ENCODE measurements around the gene PCID2.

Gene PCID2

GRCh38 chr13:113186061-113186900 is 22.2 kb downstream of the PCID2 start:
- no peak for DNase-seq

DNA sequence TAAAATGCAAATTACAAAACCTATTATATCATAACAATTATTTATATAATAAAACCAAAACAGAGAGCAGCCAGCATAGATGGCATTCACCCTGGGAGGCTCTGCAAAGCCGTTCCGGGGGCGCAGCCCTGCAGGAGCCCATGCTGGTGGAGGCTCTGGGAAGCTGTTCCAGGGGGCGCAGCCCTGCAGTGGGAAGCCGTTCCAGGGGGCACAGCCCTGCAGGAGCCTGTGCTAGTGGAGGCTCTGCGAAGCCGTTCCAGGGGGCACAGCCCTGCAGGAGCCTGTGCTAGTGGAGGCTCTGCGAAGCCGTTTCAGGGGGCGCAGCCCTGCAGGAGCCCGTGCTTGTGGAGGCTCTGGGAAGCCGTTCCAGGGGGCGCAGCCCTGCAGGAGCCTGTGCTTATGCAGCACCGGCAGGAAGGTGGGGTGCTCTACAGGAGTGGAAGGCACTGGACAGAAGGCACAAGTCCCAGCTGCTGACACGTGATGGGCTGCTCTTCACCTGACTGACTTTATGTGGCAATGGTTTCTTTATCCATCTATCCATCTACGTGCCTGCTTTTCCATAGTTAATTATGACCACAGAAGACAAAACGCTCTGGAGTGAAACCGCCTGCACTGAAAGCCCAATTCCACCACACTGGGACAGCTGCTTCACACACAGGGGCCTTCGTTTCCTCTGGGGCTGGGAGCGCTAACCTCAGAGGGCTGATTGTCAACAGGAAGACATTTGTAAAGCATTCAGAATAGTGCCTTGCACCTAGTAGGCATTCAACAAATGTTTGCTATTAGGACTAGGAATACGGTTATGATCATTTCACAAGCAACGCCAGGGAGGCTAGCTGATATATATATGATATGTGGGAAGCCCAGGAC is 23.7 kb downstream of the PCID2 start:
- no peak for DNase-seq

DNA sequence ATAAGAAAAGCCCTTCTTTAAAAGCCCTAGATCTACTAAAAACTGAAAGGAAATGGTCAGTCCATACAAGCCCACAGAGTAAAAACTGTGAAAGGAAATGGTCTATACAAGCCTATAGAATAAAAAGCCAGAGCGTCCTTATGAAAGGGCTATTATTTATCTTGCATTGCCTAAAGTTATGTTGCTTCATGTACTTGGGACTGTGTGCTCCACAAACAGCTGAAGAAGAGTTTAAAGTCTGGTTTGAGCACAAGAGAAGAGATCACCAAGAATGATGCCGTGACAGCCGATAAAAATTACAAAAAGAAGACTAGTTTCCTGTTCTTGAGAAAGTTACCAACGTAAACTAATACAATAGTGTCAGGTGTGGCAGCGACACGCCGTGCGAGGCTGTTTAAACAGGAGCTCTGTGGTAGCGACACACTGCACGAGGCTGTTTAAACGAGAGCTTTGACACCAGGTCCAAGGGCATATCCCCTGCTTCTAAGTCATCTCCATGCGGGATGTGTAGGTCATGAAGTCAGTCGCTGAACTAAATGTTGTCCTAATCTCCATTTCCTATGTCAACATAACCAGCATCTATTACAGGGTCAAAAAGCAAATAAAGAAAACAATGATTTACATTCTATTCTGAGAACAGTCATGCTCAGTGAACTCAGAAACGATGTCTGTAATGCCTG is 24.9 kb downstream of the PCID2 start:
- no peak for DNase-seq

DNA sequence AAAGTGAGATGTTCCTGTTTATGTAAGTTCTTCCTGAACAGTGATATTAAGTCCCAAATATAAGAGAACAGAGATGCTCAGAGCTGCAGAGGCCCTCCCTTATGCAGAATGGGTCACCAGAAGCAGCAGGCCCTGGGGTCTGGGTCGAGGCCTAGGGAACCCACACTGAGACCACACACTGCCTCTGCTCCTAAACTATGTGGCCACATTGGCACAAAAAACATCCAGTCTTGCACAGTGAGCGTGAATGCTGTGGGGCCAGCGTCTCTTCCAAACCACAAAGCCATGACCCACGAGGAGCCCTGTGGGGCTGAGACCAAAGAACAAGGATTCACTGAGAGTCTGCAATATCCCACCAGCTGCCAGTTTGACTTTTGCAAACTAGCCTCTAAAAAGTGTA is 26.4 kb downstream of the PCID2 start:
- DNase-seq = no peak

GRCh38 chr13:113179374-113180230 is 28.9 kb downstream of the PCID2 start:
- no peak for DNase-seq

- DNase-seq = no peak
These were observed 29.6 kb downstream of the PCID2 start for GRCh38 chr13:113178896-113179167.

GRCh38 chr13:113178070-113178895 is 30.2 kb downstream of the PCID2 start:
- no peak for DNase-seq

DNA sequence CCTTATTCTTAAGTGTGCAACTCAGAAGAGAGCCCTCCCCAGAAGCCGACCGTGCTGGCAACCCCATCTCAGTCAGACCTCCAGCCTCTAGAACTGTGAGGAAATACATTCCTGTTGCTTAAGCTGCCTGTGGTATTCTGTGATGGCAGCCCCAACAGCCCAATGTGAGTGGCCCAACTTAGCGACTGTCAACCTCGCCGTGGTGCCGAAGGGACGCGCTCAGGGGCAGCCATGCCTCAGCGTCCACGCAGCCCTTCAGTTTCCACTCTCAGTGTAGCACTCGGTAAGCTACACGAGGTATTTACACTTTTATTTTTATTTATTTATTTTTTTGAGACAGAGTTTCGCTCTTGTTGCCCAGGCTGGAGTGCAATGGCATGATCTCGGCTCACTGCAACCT is 31.6 kb downstream of the PCID2 start:
- DNase-seq = no peak

DNA sequence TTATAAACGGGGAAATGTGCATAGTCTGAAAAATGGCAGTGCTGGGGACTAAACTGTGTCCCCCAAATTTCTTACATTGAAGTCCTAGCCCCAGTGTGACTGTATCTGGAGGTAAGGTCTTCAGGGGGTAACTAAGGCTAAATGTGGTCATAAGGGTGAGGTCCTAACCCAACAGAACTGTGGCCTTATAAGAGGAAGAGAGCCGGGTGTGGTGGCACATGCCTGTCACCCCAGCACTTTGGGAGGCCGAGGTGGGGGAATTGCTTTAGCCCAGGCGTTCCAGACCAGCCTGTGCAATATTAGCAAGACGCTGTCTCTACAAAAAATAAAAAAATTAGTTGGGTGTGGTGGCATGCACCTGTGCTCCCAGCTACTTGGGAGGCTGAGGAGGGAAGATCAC is 32.2 kb downstream of the PCID2 start:
- peak; percentile 60 to 76 for DNase-seq

DNA sequence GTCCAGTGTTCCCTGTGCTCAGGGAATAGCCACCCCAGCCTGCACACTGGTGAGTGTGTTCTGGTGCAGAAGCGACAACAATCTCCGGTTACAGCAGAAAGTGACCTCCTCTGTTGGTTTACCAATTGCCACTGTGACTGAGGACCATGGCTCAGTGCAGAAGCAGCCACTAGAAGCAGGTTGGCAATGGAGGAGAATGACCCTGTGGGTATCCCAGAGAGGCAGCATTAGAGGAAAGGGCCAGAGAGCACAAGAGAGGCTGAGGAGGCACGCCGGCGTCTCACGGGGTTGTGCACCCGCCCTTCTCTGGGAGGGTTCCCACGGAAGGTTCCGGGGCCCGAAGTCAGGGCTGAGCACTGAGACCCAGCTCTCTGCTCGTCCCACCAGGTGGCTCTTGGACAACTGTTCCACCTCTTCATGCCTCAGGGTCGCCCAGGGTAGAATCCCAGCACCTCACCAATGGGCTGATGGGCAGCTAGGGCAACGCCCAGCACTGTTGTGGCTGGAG is 36.0 kb downstream of the PCID2 start:
- no peak for DNase-seq

GRCh38 chr13:113171250-113172125 is 37.0 kb downstream of the PCID2 start:
- no peak for DNase-seq

- no peak for DNase-seq
These were observed 38.0 kb downstream of the PCID2 start for GRCh38 chr13:113170511-113170910.

- no peak for DNase-seq
These were observed 38.9 kb downstream of the PCID2 start for GRCh38 chr13:113169277-113170272.

- no peak for DNase-seq
These were observed 40.3 kb downstream of the PCID2 start for GRCh38 chr13:113168211-113168610.

- no peak for DNase-seq
These were observed 40.9 kb downstream of the PCID2 start for GRCh38 chr13:113167575-113167974.

- DNase-seq = no peak
These were observed 41.3 kb downstream of the PCID2 start for GRCh38 chr13:113167155-113167554.

DNA sequence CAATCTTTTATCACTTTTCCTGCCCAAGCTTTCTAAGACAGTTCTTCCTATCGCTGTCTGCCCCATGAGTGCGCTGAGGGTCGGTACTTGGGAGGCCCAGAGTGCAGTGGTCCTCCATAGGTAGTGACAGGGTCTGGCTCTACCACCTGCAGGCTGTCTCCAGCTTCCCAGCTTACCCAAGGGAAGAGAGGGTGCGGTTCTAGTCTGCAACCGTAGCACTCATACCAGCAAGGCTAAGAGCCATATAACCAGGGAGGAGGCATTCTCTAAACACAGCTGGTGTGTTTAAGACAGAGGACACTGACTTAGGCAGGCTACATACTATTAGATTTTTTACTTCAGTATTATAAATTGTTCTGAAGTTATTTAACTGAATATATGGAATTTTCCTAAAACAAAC is 41.8 kb downstream of the PCID2 start:
- no peak for DNase-seq

GRCh38 chr13:113166266-113166665 is 42.2 kb downstream of the PCID2 start:
- no peak for DNase-seq

DNA sequence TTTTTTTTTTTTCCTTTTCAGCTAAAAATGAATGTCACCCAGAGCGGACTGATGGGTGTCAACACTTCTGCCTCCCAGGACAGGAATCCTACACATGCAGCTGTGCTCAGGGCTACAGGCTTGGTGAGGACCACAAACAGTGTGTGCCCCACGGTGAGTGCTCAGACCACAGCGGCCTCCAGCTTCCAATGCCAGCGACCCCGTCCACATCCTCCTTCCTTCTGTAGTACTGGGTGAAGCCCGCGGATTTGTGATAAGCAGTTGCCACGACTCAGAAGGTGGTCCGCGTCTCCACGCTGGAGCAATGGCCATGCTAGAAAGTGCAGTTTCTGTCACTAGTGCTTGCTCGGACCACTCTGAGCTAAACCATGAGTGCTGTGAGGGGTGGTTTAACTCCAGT is 44.0 kb downstream of the PCID2 start:
- DNase-seq = no peak

Measured in activated CD4-positive, alpha-beta T cell treated with anti-CD3 and anti-CD28 coated beads, Interleukin-2, amount 50 U/mL, for 4 hours (primary cell).